ENCODE results near the gene CNTNAP2. TPM values are rescaled to one million over a fixed set of nuclear protein-coding genes. Genes with fewer than 3 reads are reported as not detected.

Gene CNTNAP2
- polyA plus RNA-seq, 1 experiment: not detected

DNA sequence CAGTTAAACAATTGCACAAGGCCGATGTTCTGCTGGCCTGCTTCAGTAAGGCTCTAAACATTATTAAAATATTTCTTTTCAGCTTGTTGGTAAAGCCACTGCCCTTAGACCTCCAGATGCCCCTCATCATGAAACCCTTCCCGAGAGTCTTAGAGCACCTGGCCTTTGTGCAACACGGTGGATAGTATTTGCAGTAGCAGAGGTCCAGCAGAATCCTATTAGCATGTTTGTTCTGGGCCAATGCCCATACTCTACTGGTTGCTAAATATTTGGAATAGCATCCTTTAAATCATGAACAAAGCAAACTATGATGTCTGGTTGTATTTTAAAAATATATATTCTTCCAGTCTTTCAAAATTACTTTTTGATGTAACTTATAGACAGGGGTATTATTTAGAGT is 584.6 kb downstream of the CNTNAP2 start:
- POLR2A ChIA-PET: no interaction called here
- CTCF ChIA-PET: no interaction called here
- TF ChIP-seq, protein P1, sequence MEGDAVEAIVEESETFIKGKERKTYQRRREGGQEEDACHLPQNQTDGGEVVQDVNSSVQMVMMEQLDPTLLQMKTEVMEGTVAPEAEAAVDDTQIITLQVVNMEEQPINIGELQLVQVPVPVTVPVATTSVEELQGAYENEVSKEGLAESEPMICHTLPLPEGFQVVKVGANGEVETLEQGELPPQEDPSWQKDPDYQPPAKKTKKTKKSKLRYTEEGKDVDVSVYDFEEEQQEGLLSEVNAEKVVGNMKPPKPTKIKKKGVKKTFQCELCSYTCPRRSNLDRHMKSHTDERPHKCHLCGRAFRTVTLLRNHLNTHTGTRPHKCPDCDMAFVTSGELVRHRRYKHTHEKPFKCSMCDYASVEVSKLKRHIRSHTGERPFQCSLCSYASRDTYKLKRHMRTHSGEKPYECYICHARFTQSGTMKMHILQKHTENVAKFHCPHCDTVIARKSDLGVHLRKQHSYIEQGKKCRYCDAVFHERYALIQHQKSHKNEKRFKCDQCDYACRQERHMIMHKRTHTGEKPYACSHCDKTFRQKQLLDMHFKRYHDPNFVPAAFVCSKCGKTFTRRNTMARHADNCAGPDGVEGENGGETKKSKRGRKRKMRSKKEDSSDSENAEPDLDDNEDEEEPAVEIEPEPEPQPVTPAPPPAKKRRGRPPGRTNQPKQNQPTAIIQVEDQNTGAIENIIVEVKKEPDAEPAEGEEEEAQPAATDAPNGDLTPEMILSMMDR (IDR thresholded peaks at IDR 0.05; ENCODE audit: insufficient read depth, low read depth, low read length): no peak

DNA sequence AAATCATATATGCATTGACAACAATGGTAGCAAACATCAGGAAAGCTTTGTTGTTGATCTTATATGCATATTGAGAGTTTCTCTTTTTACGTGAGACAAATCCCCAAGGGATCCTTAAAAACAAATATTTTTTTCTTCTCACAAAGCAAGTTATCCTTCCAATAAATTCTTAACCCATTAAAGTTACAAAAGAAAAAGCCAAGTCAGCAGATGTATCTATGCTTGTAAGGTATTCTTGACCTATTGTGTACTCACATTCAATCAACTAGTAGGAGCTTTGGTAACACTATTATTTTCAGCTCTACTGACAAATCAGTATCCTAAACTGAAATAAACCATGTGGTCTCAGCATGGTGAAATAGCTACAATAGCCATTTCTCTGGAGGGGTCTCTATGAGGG is 586.3 kb downstream of the CNTNAP2 start:
- no peak overlapping the region for H3K4me3 ChIP-seq (ENCODE audit: low read depth, low read length)
- H3K27me3 ChIP-seq (ENCODE audit: control insufficient read depth, insufficient read depth, low read length): no peaks in the 10 kb centered on the region
- ChIA-PET POLR2A (no interaction called here), CTCF (no interaction called here)
- no peaks in the 10 kb centered on the region for H3K36me3 ChIP-seq (ENCODE audit: control insufficient read depth, insufficient read depth, low read length)
- no peak for DNase-seq (ENCODE audit: low read depth)
- TF ChIP-seq, protein P1 (IDR thresholded peaks at IDR 0.05; ENCODE audit: insufficient read depth, low read depth, low read length): no peak

More for the DNA sequence above, 584.6 kb downstream of the CNTNAP2 start:
- Histone ChIP-seq H3K27me3 (ENCODE audit: control insufficient read depth, insufficient read depth, low read length) (no peaks in the 10 kb centered on the region), H3K36me3 (ENCODE audit: control insufficient read depth, insufficient read depth, low read length) (no peaks in the 10 kb centered on the region), H3K4me3 (ENCODE audit: low read depth, low read length) (no peak overlapping the region)
- no peak for DNase-seq (ENCODE audit: low read depth)

DNA sequence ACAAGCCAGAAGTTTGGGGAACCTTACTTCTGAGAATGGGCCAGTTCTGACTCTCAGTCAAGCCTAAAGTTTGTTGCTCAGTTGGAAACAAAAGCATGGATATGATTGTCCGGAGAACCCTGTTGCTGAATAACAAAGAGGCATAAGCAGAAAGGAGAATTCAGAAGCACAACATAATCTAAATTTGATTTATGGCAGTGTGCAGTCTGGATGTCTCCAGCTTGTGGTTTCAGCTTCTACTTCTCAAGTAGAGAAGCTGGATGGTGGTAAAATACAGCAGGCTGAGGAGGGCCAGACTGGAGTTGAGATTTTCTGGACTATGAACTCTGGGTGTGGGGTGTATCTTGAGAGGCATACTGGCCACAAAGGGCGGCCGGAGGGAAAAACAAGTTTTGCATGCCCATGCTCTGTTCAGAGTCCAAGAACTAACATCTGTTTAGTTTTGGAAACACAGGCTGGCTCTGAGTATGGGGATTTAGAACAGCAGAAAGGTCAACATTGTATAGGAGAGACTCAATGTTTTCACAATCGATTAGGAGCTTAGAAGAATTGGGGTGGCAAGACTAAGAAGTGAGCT is 592.9 kb downstream of the CNTNAP2 start:
- CTCF ChIA-PET: no interaction called here
- no peaks in the 10 kb centered on the region for H3K27me3 ChIP-seq (ENCODE audit: control insufficient read depth, insufficient read depth, low read length)
- no peaks in the 10 kb centered on the region for H3K36me3 ChIP-seq (ENCODE audit: control insufficient read depth, insufficient read depth, low read length)
- no peak for DNase-seq (ENCODE audit: low read depth)
- POLR2A ChIA-PET: no interaction called here
- H3K4me3 ChIP-seq (ENCODE audit: low read depth, low read length): no peak overlapping the region
- TF ChIP-seq, protein P1 (IDR thresholded peaks at IDR 0.05; ENCODE audit: insufficient read depth, low read depth, low read length): no peak

DNA sequence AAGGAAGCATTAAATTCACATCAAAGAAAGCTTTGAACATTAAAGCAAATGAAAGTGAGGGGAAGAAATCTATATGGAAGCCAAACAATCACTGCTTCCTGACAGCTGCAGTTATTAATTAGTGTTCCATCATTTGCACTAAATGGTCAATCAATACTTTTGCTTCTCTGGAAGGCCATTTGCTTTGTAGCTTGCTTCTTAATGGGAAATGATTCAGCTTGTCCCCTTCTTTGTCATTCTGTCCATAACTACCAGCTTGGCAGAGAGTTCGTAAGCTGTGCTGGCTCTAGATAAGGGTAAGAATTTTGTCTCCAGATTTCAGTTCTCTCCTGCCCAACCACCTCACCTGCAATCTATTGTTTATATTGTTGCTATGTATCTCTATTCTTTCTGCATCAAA is 596.6 kb downstream of the CNTNAP2 start:
- TF ChIP-seq, protein P1 (IDR thresholded peaks at IDR 0.05; ENCODE audit: insufficient read depth, low read depth, low read length): no peak
- no peak for DNase-seq (ENCODE audit: low read depth)
- H3K4me3 ChIP-seq (ENCODE audit: low read depth, low read length): no peak overlapping the region
- CTCF ChIA-PET: no interaction called here
- no peaks in the 10 kb centered on the region for H3K36me3 ChIP-seq (ENCODE audit: control insufficient read depth, insufficient read depth, low read length)
- POLR2A ChIA-PET: no interaction called here
- H3K27me3 ChIP-seq (ENCODE audit: control insufficient read depth, insufficient read depth, low read length): no peaks in the 10 kb centered on the region

DNA sequence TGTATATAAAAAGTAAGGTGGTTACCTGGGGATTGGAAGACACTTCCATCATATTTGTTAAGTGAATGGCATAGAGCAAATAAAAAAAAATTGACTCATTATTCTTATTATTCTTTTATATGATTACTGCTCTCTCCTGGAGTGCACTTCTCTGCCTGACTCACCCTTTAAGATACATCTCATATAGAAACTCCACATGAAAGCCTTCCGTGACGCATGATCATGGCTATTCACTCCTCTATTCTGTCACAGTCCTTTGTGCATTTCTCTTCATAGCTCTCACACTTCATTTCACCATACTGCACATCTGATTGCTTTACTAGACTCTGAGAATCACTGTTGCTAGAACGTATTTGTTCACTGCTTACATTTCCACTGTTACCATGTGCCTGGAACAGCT is 597.3 kb downstream of the CNTNAP2 start:
- H3K27me3 ChIP-seq (ENCODE audit: control insufficient read depth, insufficient read depth, low read length): no peaks in the 10 kb centered on the region
- TF ChIP-seq, protein P1 (IDR thresholded peaks at IDR 0.05; ENCODE audit: insufficient read depth, low read depth, low read length): no peak
- POLR2A ChIA-PET: no interaction called here
- no peak for DNase-seq (ENCODE audit: low read depth)
- H3K36me3 ChIP-seq (ENCODE audit: control insufficient read depth, insufficient read depth, low read length): no peaks in the 10 kb centered on the region
- H3K4me3 ChIP-seq (ENCODE audit: low read depth, low read length): no peak overlapping the region
- CTCF ChIA-PET: no interaction called here

Measured in BJ (cell line).